HG02885 (cell line): Measurements from ENCODE around the gene RANBP1.
"Not testable (repeated sequence)": the region's sequence is repeated elsewhere in the genome, so short reads cannot be mapped to it uniquely, and the experiment has no call there.

ENCODE experiments used
- ATAC-seq: cut with Tn5 transposase; IDR thresholded peaks from one replicate; pipeline ENCODE4 v1.9.1; 2021; ENCODE audit warnings: mild to moderate bottlenecking; ENCODE audit not compliant: unreplicated experiment, poor library complexity

Gene RANBP1

GRCh38 chr22:20147237-20147988, 31.5 kb downstream of the RANBP1 start:
- ATAC-seq = no peak

- no peak for ATAC-seq
These were observed 32.5 kb downstream of the RANBP1 start for GRCh38 chr22:20148414-20148813.

- ATAC-seq = no peak
These were observed 33.6 kb downstream of the RANBP1 start for GRCh38 chr22:20149257-20150250.

- no peak for ATAC-seq
These were observed 34.7 kb downstream of the RANBP1 start, which contains the start of gene CCDC188 for GRCh38 chr22:20150381-20151275. Gene CCDC188 (minus strand): TSS chr22:20151055. CDS start chr22:20150986, 69 bp downstream.

- ATAC-seq = no peak
These were observed 35.3 kb downstream of the RANBP1 start for GRCh38 chr22:20151276-20151588.

GRCh38 chr22:20152464-20152890, 36.6 kb downstream of the RANBP1 start:
- ATAC-seq = no peak

GRCh38 chr22:20153945-20154344, 38.0 kb downstream of the RANBP1 start:
- no peak for ATAC-seq

- ATAC-seq = no peak
These were observed 38.8 kb downstream of the RANBP1 start for GRCh38 chr22:20154602-20155187.

- ATAC-seq = no peak
These were observed 39.6 kb downstream of the RANBP1 start for GRCh38 chr22:20155330-20156041.

- ATAC-seq = no peak
These were observed 40.1 kb downstream of the RANBP1 start for GRCh38 chr22:20156042-20156389.

- ATAC-seq = no peak
These were observed 40.9 kb downstream of the RANBP1 start for GRCh38 chr22:20156611-20157429.

GRCh38 chr22:20157430-20158183, 41.7 kb downstream of the RANBP1 start:
- ATAC-seq = no peak

GRCh38 chr22:20158391-20159036, 42.6 kb downstream of the RANBP1 start:
- no peak for ATAC-seq

GRCh38 chr22:20159076-20159475, 43.2 kb downstream of the RANBP1 start:
- no peak for ATAC-seq

GRCh38 chr22:20159531-20159930, 43.6 kb downstream of the RANBP1 start:
- ATAC-seq = not testable (repeated sequence)

GRCh38 chr22:20160041-20160440, 44.1 kb downstream of the RANBP1 start:
- ATAC-seq = no peak

- ATAC-seq = no peak
These were observed 49.0 kb downstream of the RANBP1 start for GRCh38 chr22:20164863-20165262.
